ENCODE data around the gene MME. TPM values are rescaled to one million over a fixed set of nuclear protein-coding genes. Genes with fewer than 3 reads are reported as not detected.
A peak's percentile ranks its signal among the peaks of the same experiment; 100 is the strongest.

The MME gene
- total RNA-seq, 1 donor from 2014 or later = 54.3 TPM

DNA sequence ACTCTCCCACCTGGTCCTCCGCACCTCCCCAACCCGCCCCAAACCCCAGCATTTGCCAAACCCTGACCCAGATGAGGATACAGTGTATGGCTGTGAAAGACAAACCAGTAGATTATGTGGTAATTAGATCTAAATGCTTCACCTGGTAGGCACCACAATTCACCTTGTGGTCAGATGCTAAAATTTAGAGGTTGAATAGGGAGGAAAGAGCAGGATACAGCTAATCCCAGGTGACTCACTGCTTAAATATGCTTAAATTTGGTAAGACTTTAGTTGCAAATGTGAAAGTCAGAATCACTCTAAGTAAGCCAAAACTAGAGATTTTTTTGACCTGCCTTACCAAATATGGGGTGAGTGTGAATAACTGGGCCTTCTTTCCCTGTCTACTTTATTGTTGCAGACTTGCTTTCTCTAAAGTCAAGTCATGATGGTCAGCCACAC is 105.5 kb downstream of the MME start:
- Histone ChIP-seq H3K27ac (ENCODE audit: low read depth, low read length) (no peak overlapping the region), H4K20me1 (ENCODE audit: insufficient read depth, low read length) (no peaks in the 10 kb centered on the region), H3K4me2 (ENCODE audit: low read length) (no peak overlapping the region), H3K4me3 (ENCODE audit: insufficient read depth, low read depth, low read length) (no peak overlapping the region), H3K4me1 (ENCODE audit: insufficient read depth, low read length) (no peaks in the 10 kb centered on the region), H3K36me3 (ENCODE audit: insufficient read depth, low read length) (no peaks in the 10 kb centered on the region), H2AFZ (ENCODE audit: low read depth, low read length) (no peak overlapping the region), H3K79me2 (ENCODE audit: insufficient read depth, low read length) (no peaks in the 10 kb centered on the region), H3K9me3 (ENCODE audit: insufficient read depth, low read depth, low read length) (no peaks in the 10 kb centered on the region), H3K9ac (ENCODE audit: low read length) (no peak overlapping the region), H3K27me3 (ENCODE audit: insufficient read depth, low read length) (no peaks in the 10 kb centered on the region)
- Mint-ChIP-seq H3K4me3 (ENCODE audit: unreplicated experiment) (no peak overlapping the region), H3K4me1 (ENCODE audit: low read depth, unreplicated experiment) (no peaks in the 10 kb centered on the region), H3K36me3 (ENCODE audit: low read depth, unreplicated experiment) (no peaks in the 10 kb centered on the region), H3K27ac (ENCODE audit: unreplicated experiment) (no peak overlapping the region), H3K27me3 (ENCODE audit: low read depth, unreplicated experiment) (no peaks in the 10 kb centered on the region), H3K9me3 (ENCODE audit: unreplicated experiment) (no peaks in the 10 kb centered on the region)
- FAIRE-seq (peak; percentile 45), DNase-seq (ENCODE audit: low read depth) (peak; percentile 31)
- TF ChIP-seq, protein P1, sequence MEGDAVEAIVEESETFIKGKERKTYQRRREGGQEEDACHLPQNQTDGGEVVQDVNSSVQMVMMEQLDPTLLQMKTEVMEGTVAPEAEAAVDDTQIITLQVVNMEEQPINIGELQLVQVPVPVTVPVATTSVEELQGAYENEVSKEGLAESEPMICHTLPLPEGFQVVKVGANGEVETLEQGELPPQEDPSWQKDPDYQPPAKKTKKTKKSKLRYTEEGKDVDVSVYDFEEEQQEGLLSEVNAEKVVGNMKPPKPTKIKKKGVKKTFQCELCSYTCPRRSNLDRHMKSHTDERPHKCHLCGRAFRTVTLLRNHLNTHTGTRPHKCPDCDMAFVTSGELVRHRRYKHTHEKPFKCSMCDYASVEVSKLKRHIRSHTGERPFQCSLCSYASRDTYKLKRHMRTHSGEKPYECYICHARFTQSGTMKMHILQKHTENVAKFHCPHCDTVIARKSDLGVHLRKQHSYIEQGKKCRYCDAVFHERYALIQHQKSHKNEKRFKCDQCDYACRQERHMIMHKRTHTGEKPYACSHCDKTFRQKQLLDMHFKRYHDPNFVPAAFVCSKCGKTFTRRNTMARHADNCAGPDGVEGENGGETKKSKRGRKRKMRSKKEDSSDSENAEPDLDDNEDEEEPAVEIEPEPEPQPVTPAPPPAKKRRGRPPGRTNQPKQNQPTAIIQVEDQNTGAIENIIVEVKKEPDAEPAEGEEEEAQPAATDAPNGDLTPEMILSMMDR (IDR thresholded peaks at IDR 0.05; ENCODE audit: insufficient read depth, low read depth, low read length) = no peak
- TF ChIP-seq EZH2 (IDR thresholded peaks at IDR 0.05; ENCODE audit: insufficient read depth, low read length) = no peak

DNA sequence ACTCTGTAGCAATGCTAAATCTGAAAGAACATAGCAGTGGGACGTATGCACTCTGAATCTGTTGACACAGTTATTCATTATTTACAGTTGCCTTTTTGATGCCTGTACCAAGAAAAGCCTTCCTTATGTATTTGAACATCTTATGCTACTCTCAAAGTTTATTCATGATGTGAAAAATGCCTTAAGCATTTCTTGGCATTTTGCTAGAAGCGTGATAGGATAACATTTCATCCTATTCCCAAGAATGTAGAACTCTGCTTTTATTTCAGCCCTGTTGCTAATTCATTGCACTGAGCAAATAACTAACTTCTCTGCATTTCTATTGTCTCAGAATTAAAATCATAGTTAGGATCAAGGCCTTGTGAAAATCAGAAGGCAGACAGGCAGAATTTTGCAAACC is 107.9 kb downstream of the MME start:
- H3K4me2 ChIP-seq (ENCODE audit: low read length) = no peak overlapping the region
- no peaks in the 10 kb centered on the region for H3K36me3 Mint-ChIP-seq (ENCODE audit: low read depth, unreplicated experiment)
- H2AFZ ChIP-seq (ENCODE audit: low read depth, low read length) = no peak overlapping the region
- H3K27me3 Mint-ChIP-seq (ENCODE audit: low read depth, unreplicated experiment) = no peaks in the 10 kb centered on the region
- H3K4me3 Mint-ChIP-seq (ENCODE audit: unreplicated experiment) = no peak overlapping the region
- no peaks in the 10 kb centered on the region for H3K9me3 Mint-ChIP-seq (ENCODE audit: unreplicated experiment)
- no peak overlapping the region for H3K27ac Mint-ChIP-seq (ENCODE audit: unreplicated experiment)
- H3K4me3 ChIP-seq (ENCODE audit: insufficient read depth, low read depth, low read length) = no peak overlapping the region
- H3K4me1 ChIP-seq (ENCODE audit: insufficient read depth, low read length) = no peaks in the 10 kb centered on the region
- H4K20me1 ChIP-seq (ENCODE audit: insufficient read depth, low read length) = no peaks in the 10 kb centered on the region
- H3K4me1 Mint-ChIP-seq (ENCODE audit: low read depth, unreplicated experiment) = no peaks in the 10 kb centered on the region
- no peaks in the 10 kb centered on the region for H3K27me3 ChIP-seq (ENCODE audit: insufficient read depth, low read length)
- FAIRE-seq = no peak
- no peak for TF ChIP-seq EZH2 (IDR thresholded peaks at IDR 0.05; ENCODE audit: insufficient read depth, low read length)
- TF ChIP-seq, protein P1 (IDR thresholded peaks at IDR 0.05; ENCODE audit: insufficient read depth, low read depth, low read length) = no peak
- no peak for DNase-seq (ENCODE audit: low read depth)
- no peaks in the 10 kb centered on the region for H3K79me2 ChIP-seq (ENCODE audit: insufficient read depth, low read length)
- no peak overlapping the region for H3K27ac ChIP-seq (ENCODE audit: low read depth, low read length)
- no peaks in the 10 kb centered on the region for H3K9me3 ChIP-seq (ENCODE audit: insufficient read depth, low read depth, low read length)
- H3K9ac ChIP-seq (ENCODE audit: low read length) = no peak overlapping the region
- no peaks in the 10 kb centered on the region for H3K36me3 ChIP-seq (ENCODE audit: insufficient read depth, low read length)

- H3K27ac Mint-ChIP-seq (ENCODE audit: unreplicated experiment) = no peak overlapping the region
- no peaks in the 10 kb centered on the region for H3K27me3 Mint-ChIP-seq (ENCODE audit: low read depth, unreplicated experiment)
- H3K4me3 Mint-ChIP-seq (ENCODE audit: unreplicated experiment) = no peak overlapping the region
- TF ChIP-seq EZH2 (IDR thresholded peaks at IDR 0.05; ENCODE audit: insufficient read depth, low read length) = no peak
- TF ChIP-seq, protein P1 (IDR thresholded peaks at IDR 0.05; ENCODE audit: insufficient read depth, low read depth, low read length) = no peak
- H3K9me3 Mint-ChIP-seq (ENCODE audit: unreplicated experiment) = no peaks in the 10 kb centered on the region
- Histone ChIP-seq H3K4me1 (ENCODE audit: insufficient read depth, low read length) (no peaks in the 10 kb centered on the region), H4K20me1 (ENCODE audit: insufficient read depth, low read length) (no peaks in the 10 kb centered on the region), H3K27me3 (ENCODE audit: insufficient read depth, low read length) (no peaks in the 10 kb centered on the region), H3K79me2 (ENCODE audit: insufficient read depth, low read length) (no peaks in the 10 kb centered on the region), H2AFZ (ENCODE audit: low read depth, low read length) (no peak overlapping the region), H3K4me2 (ENCODE audit: low read length) (no peak overlapping the region), H3K36me3 (ENCODE audit: insufficient read depth, low read length) (no peaks in the 10 kb centered on the region), H3K4me3 (ENCODE audit: insufficient read depth, low read depth, low read length) (no peak overlapping the region), H3K27ac (ENCODE audit: low read depth, low read length) (no peak overlapping the region), H3K9ac (ENCODE audit: low read length) (no peak overlapping the region), H3K9me3 (ENCODE audit: insufficient read depth, low read depth, low read length) (no peaks in the 10 kb centered on the region)
- no peaks in the 10 kb centered on the region for H3K36me3 Mint-ChIP-seq (ENCODE audit: low read depth, unreplicated experiment)
- FAIRE-seq = no peak
- DNase-seq (ENCODE audit: low read depth) = no peak
- H3K4me1 Mint-ChIP-seq (ENCODE audit: low read depth, unreplicated experiment) = no peaks in the 10 kb centered on the region
Observed at GRCh38 chr3:155189478-155189877, 109.4 kb downstream of the MME start.

Measured in astrocyte (in vitro differentiated cells and primary cell).